ENCODE data around the gene GMPR2.

The GMPR2 gene

DNA sequence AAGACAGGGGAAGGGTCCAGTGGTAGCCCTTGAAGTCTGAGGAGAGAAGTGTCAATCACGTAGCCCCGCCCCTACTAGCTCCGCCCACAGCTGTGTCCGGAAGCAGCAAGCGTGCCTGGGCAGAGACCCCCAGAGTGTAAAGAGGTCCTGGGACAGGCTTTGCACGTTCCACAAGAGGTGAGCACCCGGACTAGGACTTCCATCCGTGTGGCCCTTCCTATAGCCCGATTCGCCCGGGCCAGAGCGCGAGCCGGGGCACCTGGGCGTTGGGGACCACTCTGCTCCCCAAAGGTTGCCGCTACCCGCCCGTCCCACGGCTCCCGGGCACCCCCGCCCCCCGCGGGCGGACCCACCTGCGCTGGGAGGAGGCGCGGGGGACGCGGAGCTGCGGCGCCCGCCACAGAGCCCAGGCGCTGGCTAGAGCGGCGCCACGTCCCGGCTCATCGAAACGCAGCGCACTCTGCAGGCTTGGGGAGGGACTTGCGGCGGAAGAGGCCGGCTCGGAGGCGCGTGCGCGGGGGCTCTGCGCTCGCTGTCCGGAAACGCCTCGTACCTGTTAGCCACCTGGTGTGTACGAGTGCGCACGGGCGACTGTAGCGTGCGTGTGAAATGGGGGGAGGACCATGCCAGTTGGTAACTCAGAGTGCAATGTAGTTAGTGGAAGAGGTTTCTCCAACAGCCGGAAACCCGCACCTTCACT is 38.6 kb downstream of the GMPR2 start, which contains the start of gene RABGGTA:
TSS of gene RABGGTA (minus strand) at position 464 of the 700 bp plus-strand sequence. CDS start 482 bp downstream, outside the sequence.
- H3K27me3 ChIP-seq: no peaks in the 10 kb centered on the region
- peak within 1 kb of the TSS; percentile 83 to 90 for H3K4me3 ChIP-seq (ENCODE audit: low read depth in 1 of 2, low read length in 1 of 2)
- H3K27ac ChIP-seq: peak within 1 kb of the TSS; percentile 95
- no peaks in the 10 kb centered on the region for H3K9me3 ChIP-seq
- H3K36me3 ChIP-seq: peaks cover 32% of the 10 kb centered on the region
- peaks cover 49 to 50% of the 10 kb centered on the region in 2 experiments for H3K4me1 ChIP-seq (ENCODE audit: control insufficient read depth in 1 of 2, insufficient read depth in 1 of 2, low read depth in 1 of 2, low read length in 1 of 2)
- TF ChIP-seq, protein P1, sequence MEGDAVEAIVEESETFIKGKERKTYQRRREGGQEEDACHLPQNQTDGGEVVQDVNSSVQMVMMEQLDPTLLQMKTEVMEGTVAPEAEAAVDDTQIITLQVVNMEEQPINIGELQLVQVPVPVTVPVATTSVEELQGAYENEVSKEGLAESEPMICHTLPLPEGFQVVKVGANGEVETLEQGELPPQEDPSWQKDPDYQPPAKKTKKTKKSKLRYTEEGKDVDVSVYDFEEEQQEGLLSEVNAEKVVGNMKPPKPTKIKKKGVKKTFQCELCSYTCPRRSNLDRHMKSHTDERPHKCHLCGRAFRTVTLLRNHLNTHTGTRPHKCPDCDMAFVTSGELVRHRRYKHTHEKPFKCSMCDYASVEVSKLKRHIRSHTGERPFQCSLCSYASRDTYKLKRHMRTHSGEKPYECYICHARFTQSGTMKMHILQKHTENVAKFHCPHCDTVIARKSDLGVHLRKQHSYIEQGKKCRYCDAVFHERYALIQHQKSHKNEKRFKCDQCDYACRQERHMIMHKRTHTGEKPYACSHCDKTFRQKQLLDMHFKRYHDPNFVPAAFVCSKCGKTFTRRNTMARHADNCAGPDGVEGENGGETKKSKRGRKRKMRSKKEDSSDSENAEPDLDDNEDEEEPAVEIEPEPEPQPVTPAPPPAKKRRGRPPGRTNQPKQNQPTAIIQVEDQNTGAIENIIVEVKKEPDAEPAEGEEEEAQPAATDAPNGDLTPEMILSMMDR (IDR thresholded peaks at IDR 0.05): peak; percentile 95

DNA sequence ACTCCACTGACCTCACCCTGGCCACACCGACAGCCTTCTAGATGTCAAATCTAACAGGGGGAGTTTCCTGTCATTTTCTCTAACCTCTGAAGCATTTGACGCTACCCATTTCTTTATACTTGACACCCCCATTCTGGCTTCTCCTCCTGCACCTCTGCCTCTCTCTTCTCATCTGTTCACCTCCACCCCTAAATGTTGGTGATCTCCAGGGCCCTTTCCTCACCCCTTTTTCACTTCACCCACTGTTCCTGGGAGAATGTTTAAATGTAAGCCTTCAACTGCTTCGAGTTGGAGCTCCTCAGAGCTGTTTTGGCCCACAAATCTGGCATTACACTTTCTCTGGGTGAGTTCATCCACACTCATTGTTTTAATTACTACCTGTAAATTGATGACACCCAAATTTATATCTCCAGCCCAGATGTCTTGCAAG is 39.1 kb downstream of the GMPR2 start:
- Histone ChIP-seq H3K4me3 (ENCODE audit: low read depth in 1 of 2, low read length in 1 of 2) (peak overlapping the region; percentile 83 to 90), H3K27ac (peak overlapping the region; percentile 95)
- TF ChIP-seq, protein P1 (IDR thresholded peaks at IDR 0.05): no peak

DNA sequence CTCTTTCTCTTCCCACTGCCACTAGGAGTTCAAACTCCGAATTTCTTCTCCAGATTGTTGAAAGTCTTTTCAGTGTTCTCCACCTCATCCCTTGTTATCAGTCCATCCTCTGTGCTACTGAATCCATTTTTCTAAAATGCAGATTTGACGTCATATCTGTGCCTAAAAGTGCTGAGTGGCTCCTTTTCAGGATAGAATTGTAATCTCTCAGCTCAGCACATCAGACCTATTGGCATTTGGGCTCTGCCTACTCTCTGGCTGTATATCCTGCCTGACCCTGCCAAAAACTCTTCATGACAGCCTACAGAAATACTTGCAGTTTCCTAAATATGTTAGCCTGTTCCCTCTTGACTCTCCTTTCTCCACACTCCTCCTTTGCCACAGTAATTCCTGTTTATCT is 39.7 kb downstream of the GMPR2 start:
- no peak overlapping the region for H3K4me3 ChIP-seq (ENCODE audit: low read depth in 1 of 2, low read length in 1 of 2)
- H3K9me3 ChIP-seq: no peaks in the 10 kb centered on the region
- peaks cover 61 to 62% of the 10 kb centered on the region in 2 experiments for H3K4me1 ChIP-seq (ENCODE audit: control insufficient read depth in 1 of 2, insufficient read depth in 1 of 2, low read depth in 1 of 2, low read length in 1 of 2)
- H3K27me3 ChIP-seq: no peaks in the 10 kb centered on the region
- TF ChIP-seq, protein P1 (IDR thresholded peaks at IDR 0.05): no peak
- peaks cover 20% of the 10 kb centered on the region for H3K36me3 ChIP-seq
- peak overlapping the region; percentile 95 for H3K27ac ChIP-seq

More for the DNA sequence above, 39.1 kb downstream of the GMPR2 start:
- Histone ChIP-seq H3K27me3 (no peaks in the 10 kb centered on the region), H3K36me3 (peaks cover 26% of the 10 kb centered on the region), H3K4me1 (ENCODE audit: control insufficient read depth in 1 of 2, insufficient read depth in 1 of 2, low read depth in 1 of 2, low read length in 1 of 2) (peaks cover 55 to 56% of the 10 kb centered on the region in 2 experiments), H3K9me3 (no peaks in the 10 kb centered on the region)

DNA sequence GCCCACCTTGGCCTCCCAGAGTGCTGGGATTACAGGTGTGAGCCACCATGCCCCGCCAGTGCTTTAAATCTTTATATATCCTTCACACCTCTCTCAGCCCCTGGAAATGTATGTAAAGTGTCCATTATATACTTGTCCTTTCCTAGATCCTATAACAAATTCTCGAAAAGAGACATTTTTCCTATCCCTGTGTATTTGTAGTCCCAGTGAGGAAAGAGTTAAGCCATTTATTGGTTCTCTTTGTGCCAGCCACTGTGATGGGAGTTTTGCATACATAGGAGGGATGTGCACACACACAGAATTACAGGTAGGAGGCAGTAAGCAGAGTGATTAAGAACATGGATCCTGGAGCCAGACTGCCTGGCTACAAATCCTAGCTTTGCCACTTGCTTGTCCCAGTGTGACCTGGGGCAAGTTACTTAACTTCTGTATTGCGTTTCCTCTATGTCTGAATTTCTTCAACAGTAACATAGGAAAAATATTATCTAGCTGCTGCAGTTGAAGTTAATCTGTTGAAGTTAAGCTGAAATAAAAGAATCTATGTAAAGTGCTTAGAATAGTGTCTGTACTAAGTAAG is 40.8 kb downstream of the GMPR2 start:
- Histone ChIP-seq H3K4me1 (ENCODE audit: control insufficient read depth in 1 of 2, insufficient read depth in 1 of 2, low read depth in 1 of 2, low read length in 1 of 2) (peaks cover 71 to 72% of the 10 kb centered on the region in 2 experiments), H3K4me3 (ENCODE audit: low read depth in 1 of 2, low read length in 1 of 2) (peak overlapping the region in 1 of 2 experiments; percentile 26), H3K9me3 (no peaks in the 10 kb centered on the region), H3K27ac (peak overlapping the region; percentile 95), H3K27me3 (no peaks in the 10 kb centered on the region), H3K36me3 (peaks cover 11% of the 10 kb centered on the region)
- TF ChIP-seq, protein P1 (IDR thresholded peaks at IDR 0.05): no peak

DNA sequence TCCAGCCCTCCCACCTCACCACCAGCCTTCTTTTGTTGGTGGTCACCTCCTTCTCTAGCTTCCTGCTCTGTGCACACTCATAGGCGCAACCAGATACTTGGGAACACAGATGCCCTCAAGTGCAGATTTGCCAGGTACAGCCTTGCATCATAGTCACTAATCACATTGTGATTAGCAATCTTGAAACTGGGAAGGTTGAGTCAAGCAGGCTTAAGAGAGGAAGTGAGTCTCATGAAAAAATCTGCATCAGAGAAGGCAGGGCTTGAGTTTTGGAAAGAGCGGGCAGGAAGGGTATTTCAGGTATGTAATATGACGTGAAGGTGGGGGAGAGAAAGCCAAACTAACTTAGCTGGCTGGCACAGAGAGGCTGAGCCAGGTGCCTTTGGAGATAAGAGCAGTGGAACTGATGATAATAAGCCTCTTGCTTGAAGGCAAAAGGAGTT is 41.4 kb downstream of the GMPR2 start:
- Histone ChIP-seq H3K36me3 (peaks cover 5% of the 10 kb centered on the region), H3K27me3 (no peaks in the 10 kb centered on the region), H3K4me3 (ENCODE audit: low read depth in 1 of 2, low read length in 1 of 2) (peak overlapping the region; percentile 6 to 26), H3K27ac (peak overlapping the region; percentile 95), H3K4me1 (ENCODE audit: control insufficient read depth in 1 of 2, insufficient read depth in 1 of 2, low read depth in 1 of 2, low read length in 1 of 2) (peaks cover 78 to 79% of the 10 kb centered on the region in 2 experiments), H3K9me3 (no peaks in the 10 kb centered on the region)
- TF ChIP-seq, protein P1 (IDR thresholded peaks at IDR 0.05): no peak

All from neutrophil (primary cell).